IMR-90 (cell line): ENCODE data around the gene TENT4B.

ENCODE experiments used
- FOS ChIP-seq: fragments of 150-350 bp; IDR thresholded peaks from 2 replicates; pipeline ENCODE4 v1.6.1; 2016; ENCODE audit warnings: low read depth, low read length
- POLR2A ChIP-seq: IDR thresholded peaks from 2 replicates; pipeline ENCODE4 v1.6.1; 2012; ENCODE audit warnings: mild to moderate bottlenecking, low read depth, low read length

DNA sequence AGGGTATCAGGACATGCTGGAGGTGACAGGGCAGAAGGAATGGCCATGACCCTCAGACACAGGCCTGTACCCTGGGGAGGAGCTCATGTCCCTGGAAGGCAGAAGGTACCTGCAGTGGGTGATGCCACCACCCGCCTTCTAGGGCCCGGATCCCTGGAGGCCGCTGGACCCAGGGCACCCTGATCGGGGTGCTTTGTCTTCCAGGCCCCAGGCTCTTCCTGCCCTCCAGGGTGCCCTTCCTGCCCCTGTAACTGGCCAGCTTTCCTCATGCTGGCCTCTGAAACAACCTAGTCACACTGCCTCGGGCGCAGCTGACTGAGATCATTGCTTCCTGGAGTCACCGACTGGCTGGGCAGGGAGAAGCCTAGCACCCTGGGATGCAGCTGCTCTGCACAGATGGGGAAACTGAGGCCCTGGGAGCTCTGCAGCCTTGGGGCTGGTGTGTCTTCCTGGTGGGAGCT is 119.0 kb downstream of the TENT4B start:
- TF ChIP-seq POLR2A (no peak), FOS (no peak)
